ENCODE results near the gene MYO5C.

MYO5C gene

GRCh38 chr15:52277575-52277974 lies 18.0 kb downstream of the MYO5C start:
- DNase-seq, result no peak

- DNase-seq, result no peak
Measured at GRCh38 chr15:52276256-52276770, 19.3 kb downstream of the MYO5C start.

- DNase-seq, result no peak
Measured at GRCh38 chr15:52263563-52264282, 31.9 kb downstream of the MYO5C start.

GRCh38 chr15:52262364-52262763 lies 33.2 kb downstream of the MYO5C start:
- no peak for DNase-seq

- no peak for DNase-seq
Measured at GRCh38 chr15:52261498-52262242, 33.9 kb downstream of the MYO5C start.

GRCh38 chr15:52261026-52261425 lies 34.6 kb downstream of the MYO5C start:
- no peak for DNase-seq

GRCh38 chr15:52259503-52259902 lies 36.1 kb downstream of the MYO5C start:
- DNase-seq, result no peak

GRCh38 chr15:52258461-52258860 lies 37.1 kb downstream of the MYO5C start:
- no peak for DNase-seq

- DNase-seq, result peak in 1 of 2 experiments; percentile 37
Measured at GRCh38 chr15:52257734-52258062, 37.9 kb downstream of the MYO5C start.

- no peak for DNase-seq
Measured at GRCh38 chr15:52256930-52257733, 38.5 kb downstream of the MYO5C start.

GRCh38 chr15:52256366-52256765 lies 39.2 kb downstream of the MYO5C start:
- peak; percentile 13 to 60 for DNase-seq

GRCh38 chr15:52255935-52256334 lies 39.7 kb downstream of the MYO5C start:
- DNase-seq, result no peak

- no peak for DNase-seq
Measured at GRCh38 chr15:52255008-52255407, 40.6 kb downstream of the MYO5C start.

GRCh38 chr15:52254391-52254790 lies 41.2 kb downstream of the MYO5C start:
- DNase-seq, result no peak

- DNase-seq, result no peak
Measured at GRCh38 chr15:52252781-52253180, 42.8 kb downstream of the MYO5C start.

- DNase-seq, result no peak
Measured at GRCh38 chr15:52251144-52251860, 44.3 kb downstream of the MYO5C start.

GRCh38 chr15:52247461-52247860 lies 48.1 kb downstream of the MYO5C start:
- no peak for DNase-seq

- no peak for DNase-seq
Measured at GRCh38 chr15:52246686-52247431, 48.7 kb downstream of the MYO5C start.

- DNase-seq, result no peak
Measured at GRCh38 chr15:52243697-52244555, 51.7 kb downstream of the MYO5C start.

GRCh38 chr15:52243286-52243685 lies 52.3 kb downstream of the MYO5C start:
- no peak for DNase-seq

- no peak for DNase-seq
Measured at GRCh38 chr15:52241489-52241888, 54.1 kb downstream of the MYO5C start.
